Ovary (tissue), 9 donors: ENCODE measurements around the gene UGP2. TPM values are rescaled to one million over a fixed set of nuclear protein-coding genes. Genes with fewer than 3 reads are reported as not detected.
"Not testable (repeated sequence)": the region's sequence is repeated elsewhere in the genome, so short reads cannot be mapped to it uniquely, and the experiment has no call there.

Source experiments
- DNase-seq, 5 donors: peaks; one replicate each; pipeline ENCODE4 v3.0.0-alpha.2; 2019 to 2020
- H3K27ac ChIP-seq, 2 donors: fragments of 200-600 bp; one replicate each; pipeline versions ENCODE4 v1.5.1 to v1.8.0; 2019 to 2022
- H3K27me3 ChIP-seq: fragments of 200-600 bp; one replicate; pipeline ENCODE4 v1.8.0; 2022
- H3K36me3 ChIP-seq: fragments of 200-600 bp; sonication (generic); one replicate; pipeline ENCODE4 v1.5.1; 2019
- H3K4me1 ChIP-seq: one replicate; pipeline ENCODE4 v1.8.1; 2013; ENCODE audit warnings: mild to moderate bottlenecking, moderate library complexity; ENCODE audit not compliant: insufficient read depth
- H3K4me3 ChIP-seq: fragments of 200-600 bp; sonication (generic); one replicate; pipeline ENCODE4 v1.5.1; 2017
- H3K9me3 ChIP-seq, 2 donors: fragments of 200-600 bp in 1 of 2; sonication (generic) in 1 of 2; one replicate each; pipeline versions ENCODE4 v1.5.1 to v1.8.1; 2013 to 2019; ENCODE audit warnings: mild to moderate bottlenecking in 1 of 2, moderate library complexity in 1 of 2
- EP300 ChIP-seq: sonication (generic); formaldehyde crosslinking; IDR thresholded peaks from one replicate; pipeline ENCODE4 v1.6.1; 2017; ENCODE audit warnings: antibody characterized with exemption
- POLR2A ChIP-seq: fragments of 450-650 bp; IDR thresholded peaks from one replicate; pipeline ENCODE4 v1.6.1; 2017; ENCODE audit warnings: antibody characterized with exemption, mild to moderate bottlenecking, moderate library complexity
- WGBS, 3 donors: extraction: QIAGEN DNeasy Blood & Tissue Kit in 1 of 3; methylation state at CpG; one replicate each; pipeline versions ENCODE4 v1.1.5 to v1.1.7; 2013 to 2017; 5-methylcytosine and 5-hydroxymethylcytosine counted together
- intact Hi-C, 4 donors: fragments of 100-400 bp; cut with DNase I; formaldehyde crosslinking; loops; one replicate each; pipeline versions ENCODE4 v1.11.0 to v1.15.1; 2022 to 2023
- polyA plus RNA-seq, 2 donors: library from polyadenylated mRNA; stranded (reverse); fragments of 200-250 nt in 1 of 2; fragments of 350-450 nt in 1 of 2; fragmentation: Illumina TruSeq in 1 of 2; extraction: RNeasy Lipid Tissue Mini Kit (QIAGEN cat#74804) in 1 of 2; gene quantifications; one replicate each; pipeline ENCODE4 v1.2.3, GENCODE V29; 2013 to 2014
- small RNA-seq: library from RNA; depleted of rRNA; stranded (forward); fragments of <200 nt; gene quantifications from one replicate; pipeline ENCODE3, GENCODE V24; 2016
- total RNA-seq, 7 donors: library from RNA; depleted of rRNA in 2 of 7; stranded (reverse); fragments of >200 nt in 2 of 7; fragmentation: NEBNext Ultra II Directional in 3 of 7; extraction: Animal tissue kit (Norgen Biotek cat#: 25700) in 3 of 7; gene quantifications; one replicate each; pipeline versions ENCODE4 v1.1.0 to v1.2.4, GENCODE V29; 2016 to 2023
- TF ChIP-seq, protein P1 (sequence below), 3 donors: fragments of 450-650 bp in 2 of 3; fragments of 200-600 bp in 1 of 3; IDR thresholded peaks; one replicate each; pipeline versions ENCODE4 v1.5.1 to v1.8.0; 2016 to 2022; ENCODE audit warnings: antibody characterized with exemption in 3 of 3, mild to moderate bottlenecking in 1 of 3
- donor health status: DM: no; HTN: no; CAD: no; lungs with moderate emphysema.
- donor health status: DM: no; HTN: no; CAD: no.
- donor health status: Bipolar disorder and iron deficiency.
- donor health status: DM: yes; HTN: yes; CAD: no.
- donor health status: DM: no; HTN: no; CAD: no.
- donor health status: DM: yes; HTN: yes; CAD: no.

UGP2 gene
- total and polyA plus RNA-seq, 9 donors, result 63.7 to 129 (median 85.1) TPM

DNA sequence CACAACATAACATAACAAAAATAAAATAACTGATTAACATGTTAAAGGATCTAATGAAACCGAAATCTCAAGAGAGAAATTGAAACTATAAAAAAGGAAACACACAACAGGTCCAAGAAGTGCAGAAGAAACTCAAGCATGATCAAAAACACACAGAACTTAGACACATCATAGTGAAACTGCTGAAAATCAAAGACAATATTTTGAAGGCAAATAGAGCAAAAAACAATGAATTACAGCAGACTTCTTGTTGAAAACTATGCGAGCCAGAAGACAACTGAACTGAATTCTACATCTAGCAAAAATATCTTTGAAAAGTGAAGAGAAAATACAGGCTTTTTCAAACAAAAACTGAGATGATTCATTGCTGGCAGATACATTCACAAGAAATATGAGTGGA lies 61.3 kb downstream of the UGP2 start:
- Histone ChIP-seq H3K4me1 (no peaks in the 10 kb centered on the region), H3K27me3 (no peaks in the 10 kb centered on the region), H3K9me3 (peaks cover 0 to 5% of the 10 kb centered on the region in 2 donors), H3K36me3 (no peaks in the 10 kb centered on the region), H3K27ac (no peak overlapping the region), H3K4me3 (no peak overlapping the region)
- TF ChIP-seq EP300, result no peak
- TF ChIP-seq, protein P1, sequence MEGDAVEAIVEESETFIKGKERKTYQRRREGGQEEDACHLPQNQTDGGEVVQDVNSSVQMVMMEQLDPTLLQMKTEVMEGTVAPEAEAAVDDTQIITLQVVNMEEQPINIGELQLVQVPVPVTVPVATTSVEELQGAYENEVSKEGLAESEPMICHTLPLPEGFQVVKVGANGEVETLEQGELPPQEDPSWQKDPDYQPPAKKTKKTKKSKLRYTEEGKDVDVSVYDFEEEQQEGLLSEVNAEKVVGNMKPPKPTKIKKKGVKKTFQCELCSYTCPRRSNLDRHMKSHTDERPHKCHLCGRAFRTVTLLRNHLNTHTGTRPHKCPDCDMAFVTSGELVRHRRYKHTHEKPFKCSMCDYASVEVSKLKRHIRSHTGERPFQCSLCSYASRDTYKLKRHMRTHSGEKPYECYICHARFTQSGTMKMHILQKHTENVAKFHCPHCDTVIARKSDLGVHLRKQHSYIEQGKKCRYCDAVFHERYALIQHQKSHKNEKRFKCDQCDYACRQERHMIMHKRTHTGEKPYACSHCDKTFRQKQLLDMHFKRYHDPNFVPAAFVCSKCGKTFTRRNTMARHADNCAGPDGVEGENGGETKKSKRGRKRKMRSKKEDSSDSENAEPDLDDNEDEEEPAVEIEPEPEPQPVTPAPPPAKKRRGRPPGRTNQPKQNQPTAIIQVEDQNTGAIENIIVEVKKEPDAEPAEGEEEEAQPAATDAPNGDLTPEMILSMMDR (IDR thresholded peaks at IDR 0.05), result no peak
- TF ChIP-seq POLR2A, result no peak
- no peak for DNase-seq
- WGBS, 3 donors, result 95 to 96% (median 95%) methylated on average over 2 of the region's 2 CpGs
- intact Hi-C loops, result no loop called here

DNA sequence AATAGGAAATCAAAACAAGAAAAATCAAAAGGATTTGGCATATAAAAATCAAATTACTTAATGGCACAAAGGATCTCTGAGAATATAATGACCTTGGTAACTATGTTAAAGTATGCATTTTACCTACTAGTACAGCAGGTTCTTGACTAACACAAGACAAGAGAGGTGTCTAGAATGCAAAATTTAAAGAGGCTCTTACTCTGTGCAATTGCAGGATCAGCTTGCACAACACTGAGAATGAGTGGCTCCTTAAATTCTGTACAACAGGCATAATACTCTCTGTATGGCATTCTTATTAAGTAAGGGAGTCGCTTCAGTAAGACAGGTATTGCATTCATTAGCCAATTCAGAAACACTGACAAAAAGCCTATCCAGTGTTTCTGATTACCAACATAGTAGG lies 72.6 kb downstream of the UGP2 start:
- no peaks in the 10 kb centered on the region for H3K36me3 ChIP-seq
- intact Hi-C loops, result no loop called here
- no peaks in the 10 kb centered on the region for H3K9me3 ChIP-seq
- TF ChIP-seq POLR2A (no peak), EP300 (no peak)
- TF ChIP-seq, protein P1 (IDR thresholded peaks at IDR 0.05), result no peak
- no peak overlapping the region for H3K27ac ChIP-seq
- H3K4me3 ChIP-seq, result no peak overlapping the region
- 98 to 100% (median 99%) methylated on average over 1 of the region's 1 CpG for WGBS, 3 donors
- no peaks in the 10 kb centered on the region for H3K27me3 ChIP-seq
- no peaks in the 10 kb centered on the region for H3K4me1 ChIP-seq
- DNase-seq, result no peak

DNA sequence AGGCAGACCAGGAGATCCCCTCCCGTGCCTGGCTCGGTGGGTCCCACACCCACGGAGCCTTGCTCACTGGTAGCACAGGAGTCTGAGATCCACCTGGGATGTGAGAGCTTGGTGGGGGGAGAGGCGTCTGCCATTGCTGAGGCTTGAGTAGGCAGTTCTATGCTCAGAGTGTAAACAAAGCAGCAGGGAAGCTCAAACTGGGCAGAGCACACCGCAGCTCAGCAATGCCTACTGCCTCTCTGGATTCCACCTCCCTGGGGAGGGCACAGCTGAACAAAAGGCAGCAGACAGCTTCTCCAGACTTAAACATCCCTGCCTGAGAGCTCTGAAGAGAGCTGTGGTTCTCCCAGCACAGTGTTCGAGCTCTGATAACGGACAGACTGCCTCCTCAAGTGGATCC lies 85.1 kb downstream of the UGP2 start:
- intact Hi-C loops, result no loop called here
- Histone ChIP-seq H3K4me1 (no peaks in the 10 kb centered on the region), H3K9me3 (no peaks in the 10 kb centered on the region), H3K4me3 (no peak overlapping the region), H3K36me3 (no peaks in the 10 kb centered on the region), H3K27me3 (no peaks in the 10 kb centered on the region), H3K27ac (no peak overlapping the region)
- 90 to 93% (median 91%) methylated on average over 7 of the region's 7 CpGs for WGBS, 3 donors
- DNase-seq, result no peak
- TF ChIP-seq, protein P1 (IDR thresholded peaks at IDR 0.05), result no peak
- TF ChIP-seq POLR2A (no peak), EP300 (no peak)

DNA sequence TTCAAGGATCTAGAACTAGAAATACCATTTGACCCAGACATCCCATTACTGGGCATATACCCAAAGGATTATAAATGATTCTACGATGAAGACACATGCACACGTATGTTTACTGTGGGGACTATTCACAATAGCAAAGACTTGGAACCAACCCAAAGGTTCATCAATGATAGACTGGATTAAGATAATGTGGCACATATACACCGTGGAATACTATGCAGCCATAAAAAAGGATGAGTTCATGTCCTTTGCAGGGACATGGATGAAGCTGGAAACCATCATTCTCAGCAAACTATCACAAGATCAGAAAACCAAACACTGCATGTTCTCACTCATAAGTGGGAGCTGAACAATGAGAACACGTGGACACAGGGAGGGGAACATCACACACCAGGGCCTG lies 90.4 kb downstream of the UGP2 start:
- H3K4me3 ChIP-seq, H3K4me1 ChIP-seq, DNase-seq, H3K27ac ChIP-seq, H3K9me3 ChIP-seq, H3K27me3 ChIP-seq, H3K36me3 ChIP-seq, intact Hi-C loops: not testable (repeated sequence)
- WGBS, 3 donors, result 95 to 98% (median 96%) methylated on average over 4 of the region's 4 CpGs

Small RNAs within 50 kb of the gene (small RNA-seq; reads per million reads assigned to genes)
- gene RF01293, result not detected

Other genes starting within 250 kb of the UGP2 start
- 10 to 100 TPM; 17.9 to 28.6 (median 26.0) TPM for gene VPS54, start 177.5 kb downstream of the UGP2 start, total RNA-seq
- 10 to 100 TPM; 18.3 to 18.7 TPM for gene VPS54, start 177.5 kb downstream of the UGP2 start, polyA plus RNA-seq